ENCODE results near the gene KCNG3.
"Not testable (repeated sequence)": the region's sequence is repeated elsewhere in the genome, so short reads cannot be mapped to it uniquely, and the experiment has no call there.

The KCNG3 gene

GRCh38 chr2:42424033-42424432 is 69.7 kb downstream of the KCNG3 start:
- no peak for FAIRE-seq

DNA sequence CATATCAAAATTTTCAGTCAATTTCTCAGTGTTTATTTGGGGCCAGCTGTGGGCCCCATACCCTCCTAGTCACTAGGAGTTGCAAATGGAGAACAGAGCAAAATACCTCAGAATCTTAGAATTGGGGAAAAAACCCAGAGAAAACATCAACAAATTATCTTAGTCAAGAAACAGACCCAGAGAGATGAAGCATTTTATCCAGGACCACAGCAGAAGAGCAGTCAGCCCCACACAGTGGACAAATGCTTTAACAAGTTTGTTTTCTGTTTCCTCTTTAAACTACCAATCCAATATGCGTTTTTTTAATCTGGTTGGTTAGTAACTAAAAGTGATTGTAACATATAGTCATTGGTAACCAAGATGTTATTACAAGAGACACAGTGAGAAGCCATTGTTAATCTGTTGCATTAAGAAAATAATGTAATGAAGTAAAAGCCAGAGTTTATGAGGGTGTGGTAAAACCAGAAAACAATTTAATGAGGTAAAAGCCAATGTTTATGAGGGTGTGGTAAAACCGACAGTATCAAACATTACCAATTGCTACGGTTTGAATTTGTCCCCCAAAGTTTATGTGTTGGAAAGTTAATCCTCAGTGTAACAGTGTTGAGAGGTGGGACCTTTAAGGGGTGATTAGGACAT is 72.1 kb downstream of the KCNG3 start:
- no peak for FAIRE-seq

- no peak for FAIRE-seq
These were observed 72.7 kb downstream of the KCNG3 start for GRCh38 chr2:42421157-42421485.

DNA sequence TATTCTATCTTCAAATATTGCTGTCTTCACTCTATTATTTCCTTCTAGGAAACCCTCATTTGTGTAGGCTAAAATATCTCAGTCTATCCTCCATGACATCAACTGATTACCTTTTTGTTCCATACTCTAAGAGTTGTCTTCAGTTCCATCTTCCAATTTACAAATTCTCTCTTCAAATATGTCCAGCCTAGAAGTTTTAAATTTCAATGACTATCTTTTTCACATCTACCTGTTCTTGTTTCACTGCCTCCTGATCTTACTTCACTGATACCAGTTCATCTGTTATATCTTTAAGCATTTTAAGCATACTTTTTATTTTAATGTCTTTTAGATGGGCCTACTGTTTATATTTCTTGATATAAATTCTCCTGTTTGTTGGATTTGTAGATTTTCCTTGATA is 79.1 kb downstream of the KCNG3 start:
- no peak for FAIRE-seq

DNA sequence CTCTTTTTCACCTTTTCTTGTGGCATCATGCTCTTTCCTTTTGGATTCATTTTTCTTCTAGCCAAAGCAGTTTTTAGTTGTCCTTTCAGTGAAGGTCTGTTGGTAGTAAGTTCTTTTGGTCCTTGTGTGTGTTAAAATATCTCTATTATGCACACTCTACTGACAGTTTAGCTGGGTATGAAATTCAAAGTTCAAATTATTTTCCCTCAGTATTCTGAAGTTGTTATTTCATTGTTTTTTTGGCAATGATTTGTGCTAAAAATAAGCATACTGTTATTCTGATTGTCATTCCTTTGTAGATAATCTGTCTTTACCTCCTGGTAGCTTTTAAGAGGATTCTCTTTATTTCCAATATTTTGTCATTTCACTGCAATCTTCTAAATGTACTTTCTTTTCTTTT is 79.6 kb downstream of the KCNG3 start:
- FAIRE-seq, result no peak

DNA sequence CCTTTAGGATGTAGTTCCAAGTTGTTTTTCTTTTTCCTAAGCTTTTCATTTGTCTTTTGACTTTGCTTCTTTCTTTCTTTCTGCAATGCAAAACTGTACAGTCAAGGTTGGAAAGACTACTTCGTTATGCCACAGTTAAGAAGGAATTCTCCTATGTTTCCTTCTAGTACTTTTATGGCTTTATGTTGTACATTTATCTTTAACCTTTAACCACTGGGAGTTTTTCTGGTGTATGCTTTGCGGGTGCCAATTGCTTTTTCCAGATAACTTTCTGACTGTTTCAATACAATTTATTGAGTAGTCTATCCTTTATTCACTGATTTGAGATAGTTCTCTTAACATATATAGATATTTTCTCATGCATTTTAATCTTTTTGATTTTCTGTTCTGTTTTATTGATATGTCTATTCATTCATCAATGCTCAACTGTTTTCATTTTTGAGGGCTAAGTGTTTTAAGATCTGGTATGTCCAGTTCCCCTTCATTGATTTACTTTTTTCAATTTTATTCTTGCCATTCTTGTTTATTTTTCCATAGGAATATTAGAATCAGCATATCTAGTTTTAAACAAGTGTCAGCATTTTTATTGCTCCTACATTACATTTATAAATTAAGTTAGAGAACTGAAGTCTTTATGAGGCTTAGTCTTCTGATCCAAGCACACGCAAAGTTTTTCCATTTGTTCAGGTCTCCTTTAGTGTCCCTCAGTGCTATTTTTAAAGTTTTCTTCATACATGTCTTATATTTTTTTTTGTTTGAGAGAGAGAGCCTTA is 82.9 kb downstream of the KCNG3 start:
- no peak for FAIRE-seq

- no peak for FAIRE-seq
These were observed 85.8 kb downstream of the KCNG3 start for GRCh38 chr2:42408009-42408408.

DNA sequence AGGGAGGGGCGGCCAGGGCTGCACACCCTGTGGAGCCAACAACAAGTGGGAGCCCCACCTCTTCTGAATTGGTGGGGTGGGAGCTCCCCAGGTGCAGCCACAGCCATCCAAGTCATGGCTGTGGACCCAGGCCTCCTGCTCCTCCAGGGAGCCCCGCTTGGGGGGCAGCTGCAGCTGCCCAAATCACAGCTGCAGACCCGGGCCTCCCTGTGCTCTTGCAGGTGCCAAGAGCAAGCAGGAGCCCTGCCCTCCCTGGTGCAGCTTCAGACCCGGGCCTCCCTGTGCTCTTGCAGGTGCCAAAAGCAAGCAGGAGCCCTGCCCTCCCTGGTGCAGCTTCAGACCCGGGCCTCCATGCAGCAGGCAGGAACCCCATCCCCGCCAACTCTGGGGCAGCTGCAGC is 86.3 kb downstream of the KCNG3 start:
- FAIRE-seq, result no peak

DNA sequence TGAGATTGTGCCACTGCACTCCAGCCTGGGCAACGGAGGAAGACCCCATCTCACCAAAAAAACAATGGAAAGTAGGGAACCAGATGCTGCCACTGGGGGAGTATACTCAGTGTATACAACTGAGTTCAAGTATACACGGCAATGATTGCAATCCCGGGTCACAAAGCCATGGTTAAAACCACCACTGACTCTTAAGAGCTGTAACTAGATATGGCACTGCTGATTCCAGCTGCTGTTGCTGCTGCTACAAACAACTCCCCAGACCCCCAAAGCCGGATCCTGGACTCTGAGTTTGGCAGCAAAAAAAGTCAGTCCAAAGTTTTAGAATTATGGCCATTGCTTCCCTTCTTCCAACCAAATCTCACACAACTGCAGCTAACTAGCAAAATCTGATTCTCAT is 89.1 kb downstream of the KCNG3 start:
- FAIRE-seq, result no peak

DNA sequence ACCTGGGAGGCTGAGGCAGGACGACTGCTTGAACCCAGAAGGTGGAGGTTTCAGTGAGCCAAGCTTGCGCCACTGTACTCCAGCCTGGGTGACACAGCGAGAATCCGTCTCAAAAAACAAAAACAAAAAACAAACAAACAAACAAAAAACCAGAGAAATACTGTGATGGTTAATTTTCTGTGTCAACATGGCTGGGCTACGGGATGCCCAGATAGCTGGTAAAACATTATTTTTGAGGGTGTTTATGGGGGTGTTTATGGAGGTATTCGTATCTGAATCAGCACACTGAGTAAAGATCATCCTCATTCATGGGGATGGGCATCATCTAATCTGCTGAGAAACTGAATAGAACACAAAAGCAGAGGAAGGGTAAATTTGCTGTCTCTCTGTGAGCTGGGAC is 92.0 kb downstream of the KCNG3 start:
- no peak for FAIRE-seq

GRCh38 chr2:42398052-42398451 is 95.7 kb downstream of the KCNG3 start:
- not testable (repeated sequence) for FAIRE-seq

DNA sequence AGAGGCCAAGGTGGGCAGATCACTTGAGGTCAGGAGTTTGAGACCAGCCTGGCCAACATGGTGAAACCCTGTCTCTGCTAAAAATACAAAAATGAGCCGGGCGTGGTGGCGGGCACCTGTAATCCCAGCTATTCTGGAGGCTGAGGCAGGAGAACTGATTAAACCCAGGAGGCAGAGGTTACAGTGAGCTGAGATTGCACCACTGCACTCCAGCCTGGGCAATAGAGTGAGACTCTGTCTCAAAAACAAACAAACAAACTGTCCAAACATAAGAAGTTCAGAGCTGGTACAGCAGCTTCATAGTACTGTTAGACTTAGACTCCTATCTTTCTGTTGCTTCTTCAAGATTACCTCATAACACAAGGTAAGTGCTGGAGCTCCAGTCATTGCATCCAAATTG is 100.5 kb downstream of the KCNG3 start:
- not testable (repeated sequence) for FAIRE-seq

- FAIRE-seq, result no peak
These were observed 101.6 kb downstream of the KCNG3 start for GRCh38 chr2:42392191-42392590.
